B cell (primary cell): Measurements from ENCODE around the gene ALDH1A2.

ENCODE experiments used
- CTCF ChIP-seq: fragments of 200-600 bp; IDR thresholded peaks from one replicate; pipeline ENCODE4 v1.8.0; 2022; ENCODE audit warnings: antibody characterized with exemption, mild to moderate bottlenecking
- EZH2 ChIP-seq: IDR thresholded peaks from 2 replicates; pipeline ENCODE4 v1.6.1; 2012; ENCODE audit warnings: borderline replicate concordance, low read depth, mild to moderate bottlenecking, moderate library complexity, low read length; ENCODE audit not compliant: insufficient read depth, poor library complexity, severe bottlenecking

- peak; percentile 65 for TF ChIP-seq CTCF
- TF ChIP-seq EZH2 = no peak
These were observed 744 bp upstream of the ALDH1A2 start for GRCh38 chr15:58066042-58066867.
